ENCODE data around the gene SHPK.

- TF ChIP-seq USF2 (IDR thresholded peaks at IDR 0.05; ENCODE audit: low read depth, low read length) (no peak), CTCF (conservative IDR thresholded peaks at IDR 0.05; ENCODE audit: low read depth, low read length) (no peak), FOS (IDR thresholded peaks at IDR 0.05; ENCODE audit: low read depth, low read length) (no peak), POLR2A (IDR thresholded peaks at IDR 0.05; ENCODE audit: low read depth, low read length) (no peak), RAD21 (IDR thresholded peaks at IDR 0.05; ENCODE audit: low read length) (no peak), MAZ (IDR thresholded peaks at IDR 0.05; ENCODE audit: borderline replicate concordance, low read depth, low read length) (no peak), NFE2L2 (IDR thresholded peaks at IDR 0.05; ENCODE audit: low read depth, low read length) (no peak), BHLHE40 (IDR thresholded peaks at IDR 0.05; ENCODE audit: low read depth, low read length) (no peak), MAFK (IDR thresholded peaks at IDR 0.05; ENCODE audit: low read depth, low read length) (no peak)
These were observed 42.7 kb downstream of the SHPK start for GRCh38 chr17:3593384-3593783.
